ENCODE data around the gene USP24.

The USP24 gene

DNA sequence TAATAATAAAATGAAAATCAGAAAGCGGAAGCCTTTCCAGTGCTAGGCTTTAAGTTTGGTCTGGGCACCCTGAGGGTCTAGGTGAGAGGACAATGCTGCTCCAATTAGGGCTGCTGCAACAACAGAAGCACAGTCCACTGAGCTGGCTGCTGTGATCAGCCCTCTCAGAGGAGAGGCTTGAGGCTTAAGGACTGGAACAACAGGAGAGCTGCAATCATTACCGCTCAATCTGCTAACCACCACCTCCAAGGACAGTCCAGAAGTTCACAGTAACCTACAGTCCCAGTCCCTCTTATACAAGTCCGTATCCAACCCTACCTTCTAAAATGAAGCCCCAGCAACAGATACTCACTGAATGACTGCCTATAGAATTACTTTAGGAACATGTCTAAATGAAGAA, 62.1 kb downstream of the USP24 start:
- Histone ChIP-seq H3K27me3 (ENCODE audit: insufficient read depth, low read length) (no peaks in the 10 kb centered on the region), H3K9me3 (ENCODE audit: insufficient read depth, low read depth, low read length) (no peaks in the 10 kb centered on the region), H3K27ac (ENCODE audit: low read length) (no peak overlapping the region), H3K36me3 (ENCODE audit: insufficient read depth, low read depth, low read length) (peaks cover 79% of the 10 kb centered on the region), H3K9ac (ENCODE audit: low read depth, low read length) (no peak overlapping the region), H3K4me1 (ENCODE audit: insufficient read depth, low read length) (no peaks in the 10 kb centered on the region), H3K4me3 (ENCODE audit: low read length) (no peak overlapping the region)

GRCh38 chr1:55150880-55151588, 64.1 kb downstream of the USP24 start:
- Histone ChIP-seq H3K9ac (ENCODE audit: low read depth, low read length) (no peak overlapping the region), H3K36me3 (ENCODE audit: insufficient read depth, low read depth, low read length) (peaks cover 84% of the 10 kb centered on the region), H3K9me3 (ENCODE audit: insufficient read depth, low read depth, low read length) (no peaks in the 10 kb centered on the region), H3K27ac (ENCODE audit: low read length) (no peak overlapping the region), H3K27me3 (ENCODE audit: insufficient read depth, low read length) (no peaks in the 10 kb centered on the region), H3K4me1 (ENCODE audit: insufficient read depth, low read length) (no peaks in the 10 kb centered on the region), H3K4me3 (ENCODE audit: low read length) (no peak overlapping the region)

GRCh38 chr1:55148676-55149075, 66.5 kb downstream of the USP24 start:
- Histone ChIP-seq H3K4me3 (ENCODE audit: low read length) (no peak overlapping the region), H3K4me1 (ENCODE audit: insufficient read depth, low read length) (no peaks in the 10 kb centered on the region), H3K9me3 (ENCODE audit: insufficient read depth, low read depth, low read length) (no peaks in the 10 kb centered on the region), H3K36me3 (ENCODE audit: insufficient read depth, low read depth, low read length) (peaks cover 76% of the 10 kb centered on the region), H3K27ac (ENCODE audit: low read length) (no peak overlapping the region), H3K27me3 (ENCODE audit: insufficient read depth, low read length) (no peaks in the 10 kb centered on the region), H3K9ac (ENCODE audit: low read depth, low read length) (no peak overlapping the region)

- H3K4me1 ChIP-seq (ENCODE audit: insufficient read depth, low read length), result no peaks in the 10 kb centered on the region
- H3K36me3 ChIP-seq (ENCODE audit: insufficient read depth, low read depth, low read length), result peaks cover 79% of the 10 kb centered on the region
- H3K9me3 ChIP-seq (ENCODE audit: insufficient read depth, low read depth, low read length), result no peaks in the 10 kb centered on the region
- H3K27ac ChIP-seq (ENCODE audit: low read length), result no peak overlapping the region
- no peak overlapping the region for H3K9ac ChIP-seq (ENCODE audit: low read depth, low read length)
- H3K27me3 ChIP-seq (ENCODE audit: insufficient read depth, low read length), result no peaks in the 10 kb centered on the region
- no peak overlapping the region for H3K4me3 ChIP-seq (ENCODE audit: low read length)
These were observed 67.6 kb downstream of the USP24 start for GRCh38 chr1:55147524-55147923.

DNA sequence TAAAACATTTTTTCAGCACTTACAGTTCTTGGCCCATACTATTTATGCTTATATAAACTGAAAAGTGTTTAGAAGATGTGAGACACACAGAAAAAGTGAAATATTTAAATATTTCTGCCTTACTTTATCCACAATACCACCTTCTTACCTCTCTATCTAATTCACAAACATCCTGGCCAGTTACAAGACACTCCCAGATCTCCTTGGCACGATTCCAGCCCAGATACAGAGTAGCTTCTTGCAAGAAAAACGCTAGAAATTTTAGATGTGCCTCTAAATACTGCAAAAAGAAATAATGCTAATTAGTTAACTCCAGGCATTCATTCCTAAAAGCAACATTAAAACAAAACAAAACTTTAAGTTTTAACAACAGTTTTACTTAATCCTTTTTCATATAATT, 68.4 kb downstream of the USP24 start:
- H3K9ac ChIP-seq (ENCODE audit: low read depth, low read length), result no peak overlapping the region
- H3K27ac ChIP-seq (ENCODE audit: low read length), result no peak overlapping the region
- peaks cover 79% of the 10 kb centered on the region for H3K36me3 ChIP-seq (ENCODE audit: insufficient read depth, low read depth, low read length)
- no peaks in the 10 kb centered on the region for H3K27me3 ChIP-seq (ENCODE audit: insufficient read depth, low read length)
- H3K4me3 ChIP-seq (ENCODE audit: low read length), result no peak overlapping the region
- no peaks in the 10 kb centered on the region for H3K4me1 ChIP-seq (ENCODE audit: insufficient read depth, low read length)
- H3K9me3 ChIP-seq (ENCODE audit: insufficient read depth, low read depth, low read length), result no peaks in the 10 kb centered on the region

DNA sequence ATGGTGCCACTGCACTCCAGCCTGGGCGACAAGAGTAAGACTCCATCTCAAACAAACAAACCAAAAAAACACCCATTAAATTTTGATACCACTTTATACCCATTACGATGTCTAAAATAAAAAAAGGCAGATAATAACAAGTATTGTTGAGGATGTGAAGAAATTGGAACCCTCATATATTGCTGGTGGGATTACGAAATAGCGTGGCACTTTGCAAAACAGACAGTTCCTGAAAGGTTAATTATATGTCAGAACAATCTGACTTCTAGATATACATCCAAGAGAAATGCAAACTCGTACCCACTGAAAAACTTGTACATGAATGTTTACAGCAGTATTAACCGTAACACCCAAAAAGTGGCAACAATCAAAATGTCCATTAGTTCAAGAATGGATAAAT, 70.3 kb downstream of the USP24 start:
- no peak overlapping the region for H3K9ac ChIP-seq (ENCODE audit: low read depth, low read length)
- H3K4me3 ChIP-seq (ENCODE audit: low read length), result no peak overlapping the region
- no peaks in the 10 kb centered on the region for H3K27me3 ChIP-seq (ENCODE audit: insufficient read depth, low read length)
- no peak overlapping the region for H3K27ac ChIP-seq (ENCODE audit: low read length)
- H3K36me3 ChIP-seq (ENCODE audit: insufficient read depth, low read depth, low read length), result peaks cover 80% of the 10 kb centered on the region
- H3K9me3 ChIP-seq (ENCODE audit: insufficient read depth, low read depth, low read length), result no peaks in the 10 kb centered on the region
- no peaks in the 10 kb centered on the region; the same call in 1 of the 2 replicates for H3K4me1 ChIP-seq (ENCODE audit: insufficient read depth, low read length)

DNA sequence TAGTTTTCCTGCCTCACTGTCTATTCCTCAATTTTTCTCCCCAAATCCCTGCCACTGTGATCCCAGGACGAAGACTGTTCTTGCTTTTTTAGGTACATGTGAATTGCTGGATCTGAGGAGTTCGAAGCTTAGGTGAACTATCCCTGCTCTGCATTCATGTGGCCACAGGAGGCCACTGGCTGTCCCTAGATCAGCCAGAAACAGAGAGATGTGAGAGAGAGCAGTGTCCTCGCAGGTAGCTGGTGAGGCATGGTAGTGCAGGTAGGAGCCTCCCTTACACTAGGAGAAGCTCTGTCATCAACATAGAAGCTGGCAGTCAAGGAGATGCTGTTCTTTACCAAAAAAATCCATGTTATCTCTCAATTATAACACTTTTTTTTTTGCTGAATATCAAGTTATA, 71.5 kb downstream of the USP24 start:
- no peak overlapping the region for H3K4me3 ChIP-seq (ENCODE audit: low read length)
- H3K36me3 ChIP-seq (ENCODE audit: insufficient read depth, low read depth, low read length), result peaks cover 83% of the 10 kb centered on the region
- H3K27me3 ChIP-seq (ENCODE audit: insufficient read depth, low read length), result no peaks in the 10 kb centered on the region
- no peaks in the 10 kb centered on the region; the same call in 1 of the 2 replicates for H3K4me1 ChIP-seq (ENCODE audit: insufficient read depth, low read length)
- H3K9ac ChIP-seq (ENCODE audit: low read depth, low read length), result no peak overlapping the region
- no peak overlapping the region for H3K27ac ChIP-seq (ENCODE audit: low read length)
- H3K9me3 ChIP-seq (ENCODE audit: insufficient read depth, low read depth, low read length), result no peaks in the 10 kb centered on the region

DNA sequence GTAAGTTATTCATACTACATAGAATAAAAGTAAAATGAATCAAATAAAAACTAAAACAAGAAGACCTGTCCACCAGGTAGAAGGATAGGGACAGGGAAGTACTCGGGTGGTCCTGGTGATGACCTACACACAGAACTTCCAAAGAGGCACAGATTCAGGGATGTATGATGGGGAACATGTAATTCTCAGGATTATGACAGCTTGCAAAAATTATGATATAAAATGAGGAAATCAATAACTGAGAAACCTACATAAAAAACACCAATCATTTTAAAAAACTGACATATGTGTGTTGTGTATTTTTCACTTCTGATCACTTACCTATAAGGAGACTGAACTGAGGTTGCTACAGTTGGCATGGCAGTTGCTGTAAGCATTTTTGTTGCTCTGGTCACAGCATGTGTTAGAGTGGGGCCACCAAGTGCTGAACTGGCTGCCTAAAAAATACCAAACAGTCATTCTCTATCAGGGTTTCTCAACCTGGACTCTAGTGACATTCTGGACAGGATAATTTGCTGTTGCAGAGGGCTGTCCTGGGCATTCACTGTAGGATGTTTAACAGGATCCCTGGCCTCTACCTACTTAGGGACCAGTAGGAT, 73.8 kb downstream of the USP24 start:
- no peaks in the 10 kb centered on the region for H3K27me3 ChIP-seq (ENCODE audit: insufficient read depth, low read length)
- no peaks in the 10 kb centered on the region; the same call in 1 of the 2 replicates for H3K4me1 ChIP-seq (ENCODE audit: insufficient read depth, low read length)
- no peak overlapping the region for H3K4me3 ChIP-seq (ENCODE audit: low read length)
- no peak overlapping the region for H3K9ac ChIP-seq (ENCODE audit: low read depth, low read length)
- no peak overlapping the region for H3K27ac ChIP-seq (ENCODE audit: low read length)
- H3K36me3 ChIP-seq (ENCODE audit: insufficient read depth, low read depth, low read length), result peaks cover 88% of the 10 kb centered on the region
- H3K9me3 ChIP-seq (ENCODE audit: insufficient read depth, low read depth, low read length), result no peaks in the 10 kb centered on the region

- H3K4me1 ChIP-seq (ENCODE audit: insufficient read depth, low read length), result no peaks in the 10 kb centered on the region; the same call in 1 of the 2 replicates
- H3K4me3 ChIP-seq (ENCODE audit: low read length), result no peak overlapping the region
- H3K27ac ChIP-seq (ENCODE audit: low read length), result no peak overlapping the region
- H3K36me3 ChIP-seq (ENCODE audit: insufficient read depth, low read depth, low read length), result peaks cover 88% of the 10 kb centered on the region
- H3K9me3 ChIP-seq (ENCODE audit: insufficient read depth, low read depth, low read length), result no peaks in the 10 kb centered on the region
- H3K27me3 ChIP-seq (ENCODE audit: insufficient read depth, low read length), result no peaks in the 10 kb centered on the region
- no peak overlapping the region for H3K9ac ChIP-seq (ENCODE audit: low read depth, low read length)
These were observed 74.6 kb downstream of the USP24 start for GRCh38 chr1:55140546-55140983.

DNA sequence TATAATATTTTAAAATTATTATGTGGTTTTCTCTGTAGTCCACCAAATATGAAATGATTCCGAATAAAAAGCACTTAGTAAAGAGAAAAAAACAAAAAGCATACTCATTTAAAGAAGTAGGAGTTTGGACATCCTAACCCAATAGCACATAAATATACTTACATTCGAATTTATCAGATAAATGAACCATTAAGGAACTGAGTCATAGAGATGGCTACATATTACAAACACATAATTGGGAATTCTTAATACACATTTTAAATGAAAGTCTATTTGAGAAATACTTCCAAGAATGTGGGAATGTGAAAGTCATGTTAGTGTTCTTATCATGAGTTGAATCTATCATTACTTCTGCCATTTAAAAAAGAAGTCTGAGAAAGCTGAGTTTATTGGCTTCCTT, 75.0 kb downstream of the USP24 start:
- H3K36me3 ChIP-seq (ENCODE audit: insufficient read depth, low read depth, low read length), result peaks cover 88% of the 10 kb centered on the region
- H3K9me3 ChIP-seq (ENCODE audit: insufficient read depth, low read depth, low read length), result no peaks in the 10 kb centered on the region

GRCh38 chr1:55138823-55139222, 76.3 kb downstream of the USP24 start:
- Histone ChIP-seq H3K9me3 (ENCODE audit: insufficient read depth, low read depth, low read length) (no peaks in the 10 kb centered on the region), H3K9ac (ENCODE audit: low read depth, low read length) (no peak overlapping the region), H3K4me1 (ENCODE audit: insufficient read depth, low read length) (no peaks in the 10 kb centered on the region; the same call in 1 of the 2 replicates), H3K36me3 (ENCODE audit: insufficient read depth, low read depth, low read length) (peaks cover 93% of the 10 kb centered on the region), H3K27ac (ENCODE audit: low read length) (no peak overlapping the region), H3K4me3 (ENCODE audit: low read length) (no peak overlapping the region), H3K27me3 (ENCODE audit: insufficient read depth, low read length) (no peaks in the 10 kb centered on the region)

More for the DNA sequence above, 75.0 kb downstream of the USP24 start:
- Histone ChIP-seq H3K4me3 (ENCODE audit: low read length) (no peak overlapping the region), H3K4me1 (ENCODE audit: insufficient read depth, low read length) (no peaks in the 10 kb centered on the region; the same call in 1 of the 2 replicates), H3K27me3 (ENCODE audit: insufficient read depth, low read length) (no peaks in the 10 kb centered on the region), H3K9ac (ENCODE audit: low read depth, low read length) (no peak overlapping the region), H3K27ac (ENCODE audit: low read length) (no peak overlapping the region)

DNA sequence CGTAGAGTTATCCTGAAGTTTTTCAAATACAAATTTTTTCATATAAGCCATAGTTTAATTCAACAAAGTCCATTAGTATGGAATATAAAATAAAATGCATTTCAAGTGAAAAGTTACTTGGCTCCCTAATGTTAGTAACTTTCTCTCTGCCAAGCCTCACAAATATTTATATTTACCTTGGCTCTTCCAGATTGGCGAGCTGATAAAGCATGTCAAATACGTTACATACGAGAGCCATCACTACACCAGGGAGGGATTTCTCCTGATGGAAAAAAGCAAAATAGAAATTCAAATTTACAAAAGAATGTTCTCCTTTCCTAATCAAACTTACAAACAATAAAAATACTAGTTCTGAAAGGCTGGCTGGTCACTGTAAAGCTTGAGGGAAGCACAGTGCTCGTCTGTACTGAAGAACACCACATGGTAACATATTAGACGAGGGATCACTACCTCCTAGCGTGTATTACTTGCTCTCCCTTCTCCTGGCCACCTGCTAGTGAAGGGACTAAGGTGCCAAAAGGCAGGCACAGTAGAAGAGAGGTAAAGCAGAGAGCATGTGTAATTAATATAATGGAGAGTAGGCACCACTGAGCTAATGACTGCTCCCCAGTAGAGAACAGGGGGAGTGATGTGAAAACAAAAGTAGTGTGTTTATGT, 80.9 kb downstream of the USP24 start:
- H3K4me1 ChIP-seq (ENCODE audit: insufficient read depth, low read length), result no peaks in the 10 kb centered on the region
- no peaks in the 10 kb centered on the region for H3K9me3 ChIP-seq (ENCODE audit: insufficient read depth, low read depth, low read length)
- H3K36me3 ChIP-seq (ENCODE audit: insufficient read depth, low read depth, low read length), result peaks cover 96% of the 10 kb centered on the region
- no peak overlapping the region for H3K4me3 ChIP-seq (ENCODE audit: low read length)
- H3K9ac ChIP-seq (ENCODE audit: low read depth, low read length), result no peak overlapping the region
- H3K27me3 ChIP-seq (ENCODE audit: insufficient read depth, low read length), result no peaks in the 10 kb centered on the region
- no peak overlapping the region for H3K27ac ChIP-seq (ENCODE audit: low read length)
